Stimulated activated CD8-positive, alpha-beta memory T cell treated with anti-CD3 and anti-CD28 coated beads, Interleukin-7, amount 100 ng/mL, for 24 hours (primary cell): ENCODE data around the gene AIG1.
"Not testable (repeated sequence)": the region's sequence is repeated elsewhere in the genome, so short reads cannot be mapped to it uniquely, and the experiment has no call there.

ENCODE experiments used
- DNase-seq: peaks from one replicate; pipeline ENCODE4 v3.0.0-alpha.2; 2020; ENCODE audit warnings: low read depth

The AIG1 gene

GRCh38 chr6:143331362-143331761 lies 270.7 kb downstream of the AIG1 start:
- DNase-seq: no peak

- DNase-seq: no peak
These were observed 271.6 kb downstream of the AIG1 start for GRCh38 chr6:143332153-143332845.

- no peak for DNase-seq
These were observed 272.4 kb downstream of the AIG1 start for GRCh38 chr6:143333081-143333480.

- DNase-seq: no peak
These were observed 273.2 kb downstream of the AIG1 start for GRCh38 chr6:143333749-143334520.

GRCh38 chr6:143335865-143336264 lies 275.2 kb downstream of the AIG1 start:
- no peak for DNase-seq

- DNase-seq: no peak
These were observed 275.9 kb downstream of the AIG1 start for GRCh38 chr6:143336446-143337152.

- peak; percentile 35 for DNase-seq
These were observed 276.7 kb downstream of the AIG1 start for GRCh38 chr6:143337201-143337949.

GRCh38 chr6:143339223-143339622 lies 278.5 kb downstream of the AIG1 start:
- DNase-seq: no peak

GRCh38 chr6:143345477-143345876 lies 284.8 kb downstream of the AIG1 start:
- DNase-seq: not testable (repeated sequence)

GRCh38 chr6:143346004-143346403 lies 285.3 kb downstream of the AIG1 start:
- no peak for DNase-seq

GRCh38 chr6:143348531-143348930 lies 287.8 kb downstream of the AIG1 start:
- DNase-seq: no peak

GRCh38 chr6:143349530-143349929 lies 288.8 kb downstream of the AIG1 start:
- no peak for DNase-seq

- DNase-seq: no peak
These were observed 295.6 kb downstream of the AIG1 start for GRCh38 chr6:143356101-143356880.

GRCh38 chr6:143357152-143357551 lies 296.5 kb downstream of the AIG1 start:
- no peak for DNase-seq

- DNase-seq: no peak
These were observed 297.0 kb downstream of the AIG1 start for GRCh38 chr6:143357561-143358255.

- DNase-seq: no peak
These were observed 301.0 kb downstream of the AIG1 start for GRCh38 chr6:143361536-143362191.

GRCh38 chr6:143362192-143362558 lies 301.5 kb downstream of the AIG1 start:
- DNase-seq: no peak

GRCh38 chr6:143363299-143363698 lies 302.6 kb downstream of the AIG1 start:
- DNase-seq: no peak

GRCh38 chr6:143368426-143368825 lies 307.7 kb downstream of the AIG1 start:
- no peak for DNase-seq

- DNase-seq: no peak
These were observed 309.3 kb downstream of the AIG1 start for GRCh38 chr6:143369971-143370370.
